ENCODE measurements around the gene DUSP16.

The DUSP16 gene

DNA sequence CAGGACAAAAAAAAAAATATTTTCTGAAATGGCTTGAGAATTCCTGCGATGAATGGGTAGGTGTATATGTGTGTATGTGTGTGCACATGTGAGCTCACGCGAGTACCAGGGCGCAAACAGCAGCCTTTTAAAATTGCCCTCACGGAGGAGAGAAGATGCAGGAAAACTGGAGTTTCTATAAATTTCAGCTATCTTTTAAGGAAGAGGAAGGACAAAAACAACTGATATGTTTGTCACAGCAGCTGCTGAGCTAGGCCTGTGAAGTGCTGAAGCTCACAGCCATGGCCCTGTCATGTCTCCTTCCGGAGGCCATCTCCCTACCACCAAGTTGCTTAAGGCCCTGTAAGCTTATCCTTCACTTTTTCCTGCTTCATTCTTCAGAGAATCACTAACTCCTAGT is 40.8 kb downstream of the DUSP16 start:
- TF ChIP-seq CTCF (IDR thresholded peaks at IDR 0.05; ENCODE audit: low read depth, low read length) = no peak
- no peak for DNase-seq (ENCODE audit: low read depth in 2 of 2)
- no peak overlapping the region for H3K4me3 ChIP-seq (replicated peaks in 1 of 2; ENCODE audit: low read depth in 2 of 2, low read length in 2 of 2)

DNA sequence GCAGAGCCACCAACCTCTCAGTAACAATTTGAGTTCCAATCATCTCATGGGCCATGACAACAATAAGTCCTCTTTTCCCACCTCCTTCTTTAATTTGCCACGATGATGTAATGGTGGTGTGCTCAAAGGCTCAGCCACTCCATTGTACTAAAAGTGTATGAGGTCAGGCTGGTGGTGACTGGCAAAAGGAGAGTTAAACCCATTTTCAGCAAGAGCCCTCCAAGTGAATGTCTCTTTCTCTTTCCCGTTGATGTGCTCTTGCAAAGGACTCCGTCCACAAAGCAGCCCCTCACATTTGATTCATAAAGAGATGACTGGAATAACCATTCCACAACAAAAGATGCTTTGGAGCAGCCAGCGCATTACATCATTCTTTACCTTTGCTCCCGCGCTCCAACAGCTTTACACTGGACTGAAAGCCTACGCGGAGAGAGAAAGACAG is 41.6 kb downstream of the DUSP16 start:
- no peak for TF ChIP-seq CTCF (IDR thresholded peaks at IDR 0.05; ENCODE audit: low read depth, low read length)
- no peak for DNase-seq (ENCODE audit: low read depth in 2 of 2)
- no peak overlapping the region for H3K4me3 ChIP-seq (replicated peaks in 1 of 2; ENCODE audit: low read depth in 2 of 2, low read length in 2 of 2)

DNA sequence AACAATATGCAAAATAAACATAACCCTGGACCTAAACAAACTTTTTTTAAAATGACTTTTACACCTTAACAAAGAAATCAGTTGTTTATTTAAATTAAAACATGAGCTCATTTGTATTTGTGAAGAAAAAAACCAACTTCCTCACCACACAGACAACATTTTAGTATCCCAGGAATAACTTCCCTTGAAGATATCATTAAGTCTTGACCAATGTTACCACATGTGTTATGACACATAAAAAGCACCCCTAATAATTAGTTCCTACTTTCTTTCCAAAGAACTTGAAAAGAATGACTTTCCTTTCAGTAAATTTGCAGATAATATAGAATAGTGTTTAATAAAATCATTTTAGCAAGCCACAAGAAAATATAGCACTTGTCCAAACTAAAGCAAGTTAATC is 42.4 kb downstream of the DUSP16 start:
- H3K4me3 ChIP-seq (replicated peaks in 1 of 2; ENCODE audit: low read depth in 2 of 2, low read length in 2 of 2) = no peak overlapping the region
- no peak for TF ChIP-seq CTCF (IDR thresholded peaks at IDR 0.05; ENCODE audit: low read depth, low read length)
- DNase-seq (ENCODE audit: low read depth in 2 of 2) = no peak

DNA sequence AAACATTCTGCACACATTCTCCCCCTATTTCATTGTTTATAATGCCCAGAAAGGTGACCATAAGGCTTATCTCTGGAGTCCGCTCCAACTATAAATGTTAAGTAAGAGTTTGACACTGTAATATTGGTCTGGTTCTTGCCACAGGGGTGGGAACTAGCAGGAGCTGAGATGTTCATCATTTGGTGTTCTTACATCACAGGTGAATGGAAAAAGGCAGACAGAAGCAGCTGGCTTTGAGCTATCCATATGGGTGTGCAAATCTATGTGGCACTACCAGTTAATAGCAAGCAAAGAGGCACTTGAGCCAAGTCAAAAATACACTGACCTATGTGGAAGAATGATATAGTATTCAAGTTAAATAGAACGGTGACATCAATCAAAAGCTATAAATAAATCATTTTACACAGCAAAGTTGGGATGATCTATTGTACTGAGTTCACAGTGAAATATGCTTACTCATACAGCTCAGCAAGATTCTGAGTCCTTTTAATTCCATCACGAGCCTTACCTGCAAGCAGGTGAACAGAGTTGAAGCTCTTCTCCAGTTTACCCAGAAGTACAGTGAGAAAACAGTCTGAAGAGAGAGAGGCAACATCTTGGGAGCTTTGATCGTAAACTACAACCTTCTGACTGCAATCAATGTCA is 43.2 kb downstream of the DUSP16 start:
- no peak for DNase-seq (ENCODE audit: low read depth in 2 of 2)
- TF ChIP-seq CTCF (IDR thresholded peaks at IDR 0.05; ENCODE audit: low read depth, low read length) = no peak
- no peak overlapping the region for H3K4me3 ChIP-seq (replicated peaks in 1 of 2; ENCODE audit: low read depth in 2 of 2, low read length in 2 of 2)

GRCh38 chr12:12518919-12519318 is 43.7 kb downstream of the DUSP16 start:
- no peak for TF ChIP-seq CTCF (IDR thresholded peaks at IDR 0.05; ENCODE audit: low read depth, low read length)
- H3K4me3 ChIP-seq (replicated peaks in 1 of 2; ENCODE audit: low read depth in 2 of 2, low read length in 2 of 2) = no peak overlapping the region
- DNase-seq (ENCODE audit: low read depth in 2 of 2) = no peak

GRCh38 chr12:12518464-12518845 is 44.2 kb downstream of the DUSP16 start:
- no peak overlapping the region for H3K4me3 ChIP-seq (replicated peaks in 1 of 2; ENCODE audit: low read depth in 2 of 2, low read length in 2 of 2)
- no peak for TF ChIP-seq CTCF (IDR thresholded peaks at IDR 0.05; ENCODE audit: low read depth, low read length)
- DNase-seq (ENCODE audit: low read depth in 2 of 2) = no peak

GRCh38 chr12:12513416-12514006 is 49.2 kb downstream of the DUSP16 start:
- no peak for DNase-seq (ENCODE audit: low read depth in 2 of 2)
- no peak for TF ChIP-seq CTCF (IDR thresholded peaks at IDR 0.05; ENCODE audit: low read depth, low read length)

More at GRCh38 chr12:12513416-12514006, 49.2 kb downstream of the DUSP16 start:
- no peak overlapping the region for H3K4me3 ChIP-seq (replicated peaks in 1 of 2; ENCODE audit: low read depth in 2 of 2, low read length in 2 of 2)
